ENCODE measurements around the gene RTTN.

Gene RTTN

GRCh38 chr18:70069965-70070364 is 135.5 kb downstream of the RTTN start:
- DNase-seq = no peak

GRCh38 chr18:70069382-70069781 is 136.1 kb downstream of the RTTN start:
- DNase-seq = no peak

DNA sequence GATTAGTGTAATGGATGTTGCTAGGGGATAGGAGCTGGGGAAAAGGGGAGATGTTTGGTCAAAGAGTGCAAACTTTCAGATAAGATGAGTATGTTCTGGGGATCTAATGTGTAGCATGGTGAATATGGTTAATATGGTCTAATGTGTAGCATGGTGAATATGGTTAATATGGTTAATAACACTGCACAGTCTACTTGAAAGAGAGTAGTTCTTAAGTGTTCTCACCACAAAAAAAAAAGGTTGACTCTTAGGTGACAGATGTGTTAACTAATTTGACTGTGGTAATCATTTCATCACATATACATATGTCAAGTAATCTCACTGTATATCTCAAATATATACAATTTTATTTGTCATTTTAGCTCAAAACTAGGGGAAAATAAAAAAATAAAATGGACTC is 136.5 kb downstream of the RTTN start:
- no peak for DNase-seq

DNA sequence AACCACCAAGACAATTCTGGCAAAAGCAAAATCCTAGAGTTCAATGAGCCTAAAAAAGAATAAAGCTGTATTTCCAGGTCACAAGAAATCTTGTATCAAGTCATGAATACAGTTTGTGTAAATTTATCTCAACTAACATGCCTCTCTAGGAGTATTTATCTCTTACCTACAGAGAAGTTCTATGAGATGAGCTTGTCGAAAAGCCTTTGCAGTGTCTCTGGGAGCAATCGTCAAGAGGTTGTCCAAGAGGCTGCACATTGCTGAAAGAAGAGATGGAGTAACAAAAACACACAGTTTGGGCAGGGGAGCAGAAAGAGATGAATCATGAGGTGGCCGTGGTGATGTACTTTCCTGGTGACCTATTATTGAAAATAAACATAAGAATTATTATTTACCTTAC is 145.8 kb downstream of the RTTN start:
- DNase-seq = no peak

DNA sequence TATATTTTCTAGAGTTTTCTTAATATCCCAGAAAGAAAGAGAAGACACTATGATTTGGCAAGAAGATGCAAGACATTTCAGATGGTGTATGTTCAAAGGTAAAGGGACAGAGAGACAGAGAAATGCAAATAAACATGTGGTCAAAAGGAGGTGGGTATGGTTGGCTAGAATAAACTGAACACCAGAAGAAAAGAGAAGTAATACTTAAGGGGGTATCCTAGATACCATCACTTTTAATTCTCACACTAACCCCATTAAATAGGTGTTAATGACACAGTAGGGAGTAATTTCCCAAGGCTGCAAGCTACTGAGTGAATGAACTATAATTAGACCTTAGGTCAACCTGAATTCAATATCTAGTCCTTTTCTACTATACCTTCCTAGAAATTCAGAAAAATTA is 146.6 kb downstream of the RTTN start:
- no peak for DNase-seq

DNA sequence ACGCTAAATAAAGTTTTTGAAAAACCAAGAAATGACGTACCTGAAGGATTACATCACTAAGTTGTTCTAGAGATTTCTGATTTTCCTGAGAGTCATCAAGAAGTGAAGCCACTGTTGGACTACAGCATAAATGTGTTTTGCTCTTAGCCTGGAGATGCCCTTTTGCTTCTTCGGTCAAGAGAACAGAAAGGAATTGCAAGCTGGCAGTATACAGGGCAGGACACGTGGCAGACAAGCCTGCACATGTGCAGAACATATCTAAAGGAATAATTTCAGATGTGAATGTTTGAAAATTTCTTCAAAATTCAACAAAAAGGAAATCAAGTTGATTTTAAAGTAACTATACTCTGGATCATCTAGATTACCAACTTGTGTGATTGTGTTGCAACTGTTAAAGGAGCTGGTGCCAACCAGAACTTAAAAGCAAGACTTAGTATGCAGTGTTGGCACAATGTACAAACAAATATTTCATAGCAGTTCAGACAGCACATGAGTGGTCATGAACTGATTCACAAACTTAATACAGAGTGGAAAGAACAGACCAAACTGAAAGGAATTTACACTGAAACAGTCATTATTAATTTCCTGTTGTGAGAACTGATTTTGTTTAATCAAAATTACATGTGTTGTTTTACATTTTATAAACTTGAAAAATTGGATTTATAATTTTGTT is 157.4 kb downstream of the RTTN start:
- peak; percentile 18 for DNase-seq

DNA sequence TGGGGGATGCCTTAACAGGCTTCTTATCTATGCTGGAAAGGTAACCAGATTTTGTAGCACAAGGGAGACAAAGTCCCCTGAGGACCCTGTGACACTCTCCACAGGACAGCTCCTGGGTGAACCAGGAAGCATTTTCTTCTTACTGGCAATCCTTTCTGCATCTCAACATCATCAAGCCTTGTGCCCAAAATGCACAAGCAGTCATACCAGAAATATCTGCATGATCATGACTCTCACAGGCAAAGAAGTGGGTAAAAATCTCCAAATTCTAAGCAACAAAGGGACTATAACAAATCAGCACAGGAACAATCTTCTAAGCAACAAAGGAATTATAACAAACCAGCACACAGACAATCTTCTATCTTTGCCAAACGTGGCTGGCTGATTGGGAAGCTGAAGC is 158.7 kb downstream of the RTTN start:
- no peak for DNase-seq

DNA sequence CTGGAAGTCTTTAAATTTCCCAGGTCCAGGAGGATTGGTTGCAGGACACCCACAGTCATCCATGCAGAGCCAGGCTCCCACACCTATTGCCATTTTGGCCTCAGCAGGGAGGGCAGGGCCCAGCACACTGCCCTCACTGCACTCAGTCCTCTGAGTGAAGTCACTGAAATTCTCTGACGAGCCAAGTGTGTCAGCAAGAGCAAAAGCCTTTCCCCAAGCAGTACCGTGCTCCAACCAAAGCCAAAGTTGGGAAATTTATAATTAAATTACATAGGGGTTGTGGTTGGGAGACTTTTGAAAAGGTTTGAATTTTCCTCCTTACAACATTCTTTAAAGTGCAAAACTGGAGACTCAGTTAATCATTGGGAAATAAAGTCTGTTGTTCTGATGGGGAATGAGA is 159.3 kb downstream of the RTTN start:
- DNase-seq = peak; percentile 26

- peak; percentile 91 for DNase-seq
These were observed 160.9 kb downstream of the RTTN start for GRCh38 chr18:70044632-70045031.

GRCh38 chr18:70041459-70042050 is 163.9 kb downstream of the RTTN start:
- DNase-seq = no peak

DNA sequence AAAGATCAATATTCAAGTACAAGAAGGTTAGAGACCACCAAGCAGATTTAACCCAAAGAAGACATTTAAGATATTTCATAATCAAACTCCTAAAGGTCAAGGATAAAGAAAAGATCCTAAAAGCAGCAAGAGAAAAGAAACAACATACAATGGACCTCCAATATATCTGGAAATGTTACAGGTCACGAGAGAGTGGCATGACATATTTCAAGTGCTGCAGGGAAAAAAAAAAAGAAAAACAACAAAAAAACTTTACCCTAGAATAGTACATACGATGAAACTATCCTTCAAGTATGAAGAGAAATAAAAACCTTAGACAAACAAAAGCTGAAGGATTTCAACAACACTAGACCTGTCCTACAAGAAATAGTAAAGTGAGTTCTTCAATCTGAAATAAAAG is 166.3 kb downstream of the RTTN start:
- DNase-seq = no peak

DNA sequence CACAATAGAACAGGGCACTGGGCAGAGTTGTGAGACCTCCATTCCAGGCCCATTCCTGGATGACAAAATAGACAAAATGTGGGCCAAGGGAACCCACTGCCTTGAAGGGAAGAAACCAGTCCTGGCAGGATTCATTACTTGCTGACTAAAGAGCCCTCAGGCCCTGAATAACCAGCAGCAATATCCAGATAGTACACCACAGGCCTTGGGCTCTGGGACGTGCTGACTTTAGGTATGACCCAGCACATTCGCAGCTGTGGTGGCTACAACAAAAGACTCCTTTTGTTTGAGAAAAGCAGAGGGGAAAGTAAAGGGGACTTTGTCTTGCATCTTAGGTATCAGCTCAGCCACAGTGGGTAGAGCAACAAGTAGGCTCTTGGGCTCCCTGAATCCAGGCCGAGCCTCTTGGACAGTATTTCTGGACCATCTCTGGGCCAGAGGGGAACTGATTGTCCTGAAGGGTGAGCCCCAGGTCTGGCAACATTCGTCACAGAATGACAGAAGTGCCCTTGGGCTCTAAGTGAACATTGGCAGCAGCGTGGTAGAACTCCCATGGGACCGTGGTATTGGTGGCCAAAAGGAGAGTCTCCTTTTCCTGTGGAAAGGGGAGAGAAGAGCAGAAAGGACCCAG is 167.9 kb downstream of the RTTN start:
- no peak for DNase-seq

DNA sequence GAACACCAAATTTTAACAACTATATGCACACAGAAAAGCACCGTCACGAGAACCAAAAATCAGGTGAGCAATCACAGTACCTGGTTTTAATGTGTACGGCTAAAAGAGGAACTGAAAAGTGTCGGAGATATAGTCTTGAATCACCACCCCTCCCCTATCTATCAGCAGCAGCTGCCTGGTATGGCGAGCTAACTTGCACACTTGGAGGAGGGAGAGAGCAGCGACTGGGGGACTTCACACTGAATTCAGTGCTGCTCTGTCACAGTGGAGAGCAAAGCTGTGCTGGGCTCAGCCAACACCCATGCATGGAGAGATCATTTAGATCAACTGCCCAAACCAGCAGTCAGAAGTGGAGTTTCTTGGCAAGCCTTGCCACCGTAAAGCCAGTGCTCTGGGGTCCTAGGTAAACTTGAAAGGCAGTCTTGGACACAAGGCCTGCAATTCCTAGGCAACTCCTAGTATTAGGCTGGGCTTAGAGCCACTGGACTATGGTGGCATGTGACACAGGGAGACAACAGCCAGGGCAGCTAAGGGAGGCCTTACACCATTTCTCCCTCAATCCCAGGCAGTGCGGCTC is 168.6 kb downstream of the RTTN start:
- no peak for DNase-seq

DNA sequence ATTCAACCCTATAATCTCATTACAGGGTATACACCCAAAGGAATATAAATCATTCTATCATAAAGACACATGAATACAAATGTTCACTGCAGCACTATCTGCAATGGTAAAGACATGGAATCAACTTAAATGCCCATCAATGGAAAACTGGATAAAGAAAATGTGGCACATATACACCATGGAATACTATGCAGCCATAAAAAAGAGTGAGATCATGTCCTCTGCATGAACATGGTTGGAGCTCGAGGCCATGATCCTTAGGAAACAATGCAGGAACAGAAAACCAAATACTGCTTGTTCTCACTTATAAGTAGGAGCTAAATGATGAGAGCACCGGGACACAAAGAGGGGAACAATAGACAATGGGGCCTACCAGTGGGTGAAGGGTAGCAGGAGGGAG is 169.3 kb downstream of the RTTN start:
- no peak for DNase-seq

GRCh38 chr18:70031221-70031620 is 174.3 kb downstream of the RTTN start:
- no peak for DNase-seq

DNA sequence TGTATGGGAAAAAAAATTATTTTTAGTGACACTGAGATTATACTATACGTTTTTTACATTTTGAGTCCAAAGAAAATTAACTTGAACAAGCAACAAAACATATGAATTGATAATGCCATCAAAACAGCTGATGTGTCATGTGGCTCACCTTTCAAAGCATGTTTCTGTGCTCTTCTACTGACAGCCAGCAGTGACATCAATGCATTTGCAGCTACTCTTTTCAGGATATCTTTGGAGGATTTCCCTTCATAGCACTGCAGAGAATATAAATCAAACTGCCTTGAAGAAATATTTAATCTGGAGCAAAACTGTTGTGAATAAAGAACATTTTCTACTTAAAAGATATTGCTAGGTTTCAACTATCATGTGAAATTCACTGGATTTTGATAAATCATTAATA is 174.8 kb downstream of the RTTN start:
- no peak for DNase-seq

DNA sequence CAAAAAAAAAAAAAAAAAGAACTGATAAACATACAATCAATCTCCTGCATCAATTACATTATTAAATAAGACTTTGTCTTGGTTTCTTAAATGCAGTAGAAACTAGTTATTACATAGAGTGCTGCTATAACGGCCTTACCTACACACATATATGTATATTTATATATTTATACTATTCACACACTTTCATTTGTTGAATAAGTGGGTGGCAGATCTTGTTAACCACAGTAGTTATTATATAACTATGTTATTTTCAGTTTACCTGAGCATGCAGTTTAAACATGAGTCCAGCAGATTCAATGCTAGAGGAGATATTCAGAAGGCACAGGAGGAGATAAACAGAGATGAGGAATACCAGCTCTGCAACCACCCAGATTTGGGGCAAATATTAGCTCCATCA is 176.3 kb downstream of the RTTN start:
- DNase-seq = no peak

- DNase-seq = no peak
These were observed 176.8 kb downstream of the RTTN start for GRCh38 chr18:70028734-70029133.

GRCh38 chr18:70028084-70028483 is 177.4 kb downstream of the RTTN start:
- DNase-seq = no peak

GRCh38 chr18:70025580-70025979 is 179.9 kb downstream of the RTTN start:
- no peak for DNase-seq

DNA sequence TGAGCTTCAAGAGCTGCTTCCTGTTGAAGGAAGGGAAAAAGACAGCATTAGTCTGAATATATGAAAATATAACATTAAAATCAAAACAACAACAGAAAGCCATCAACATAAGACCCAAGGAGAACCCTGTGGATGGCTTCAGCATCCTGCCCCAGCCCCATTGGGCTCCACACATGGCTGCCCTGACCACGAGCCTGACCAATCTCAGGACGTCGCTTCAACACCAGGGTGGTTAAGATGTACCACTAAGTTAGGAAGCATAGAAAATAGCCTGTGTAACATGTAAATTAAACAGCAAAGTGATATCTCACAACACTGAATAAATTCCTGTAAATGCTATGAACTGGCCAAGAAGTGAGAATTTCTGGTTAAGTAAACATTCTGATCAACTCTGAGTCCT is 180.7 kb downstream of the RTTN start:
- DNase-seq = no peak

DNA sequence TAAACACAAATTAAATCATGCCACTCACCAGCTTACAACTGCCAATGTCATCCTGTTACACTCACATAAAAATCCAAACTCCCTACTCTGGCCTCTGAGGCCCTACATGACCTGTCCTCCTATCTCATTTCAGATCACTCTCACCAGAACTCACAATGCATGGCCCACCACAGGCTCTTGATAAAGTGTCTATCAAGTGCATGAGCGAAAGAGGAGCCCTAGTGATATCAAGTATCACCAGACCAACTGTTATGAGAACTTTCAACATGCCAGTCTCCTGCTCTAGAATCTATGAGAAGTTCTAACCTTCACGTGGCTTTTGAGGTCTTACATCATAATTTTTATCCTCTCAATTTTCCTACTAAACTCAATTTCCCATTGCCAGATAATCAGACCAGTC is 181.4 kb downstream of the RTTN start:
- DNase-seq = no peak

- DNase-seq = no peak
These were observed 182.9 kb downstream of the RTTN start for GRCh38 chr18:70022636-70023035.

GRCh38 chr18:70021498-70021897 is 184.0 kb downstream of the RTTN start:
- DNase-seq = no peak
